Stimulated activated CD8-positive, alpha-beta memory T cell treated with anti-CD3 and anti-CD28 coated beads, Interleukin-4, amount 100 ng/mL, for 24 hours (primary cell): Measurements from ENCODE around the gene SSC4D.
A peak's percentile ranks its signal among the peaks of the same experiment; 100 is the strongest.
"Not testable (repeated sequence)": the region's sequence is repeated elsewhere in the genome, so short reads cannot be mapped to it uniquely, and the experiment has no call there.

Experiments used
- DNase-seq: peaks from one replicate; pipeline ENCODE4 v3.0.0-alpha.2; 2020; ENCODE audit warnings: low read depth

SSC4D gene

DNA sequence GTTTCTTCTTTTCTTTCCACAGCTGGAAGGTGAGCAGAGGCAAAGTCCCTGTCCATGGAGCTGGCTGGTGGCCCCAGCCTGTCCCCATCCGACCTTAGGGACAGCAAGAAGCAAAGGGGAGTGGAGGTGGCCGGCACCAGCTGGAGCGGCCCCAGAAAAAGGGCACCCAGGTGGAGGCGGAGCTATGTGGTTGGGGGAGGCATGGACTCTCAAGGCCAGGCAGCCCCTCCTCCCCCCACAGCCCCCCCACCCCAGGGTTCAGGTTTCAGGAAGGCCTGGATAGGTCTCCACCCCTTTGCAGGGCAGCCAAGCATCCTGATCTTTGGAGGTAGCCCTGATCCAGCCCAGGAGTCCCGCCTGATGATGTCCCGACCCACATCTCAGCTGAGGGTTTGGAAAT, at the start of gene SSC4D:
Gene SSC4D (minus strand): TSS at position 161 of the 400 bp plus-strand sequence. CDS start 5,258 bp downstream, outside the sequence.
- DNase-seq = no peak

DNA sequence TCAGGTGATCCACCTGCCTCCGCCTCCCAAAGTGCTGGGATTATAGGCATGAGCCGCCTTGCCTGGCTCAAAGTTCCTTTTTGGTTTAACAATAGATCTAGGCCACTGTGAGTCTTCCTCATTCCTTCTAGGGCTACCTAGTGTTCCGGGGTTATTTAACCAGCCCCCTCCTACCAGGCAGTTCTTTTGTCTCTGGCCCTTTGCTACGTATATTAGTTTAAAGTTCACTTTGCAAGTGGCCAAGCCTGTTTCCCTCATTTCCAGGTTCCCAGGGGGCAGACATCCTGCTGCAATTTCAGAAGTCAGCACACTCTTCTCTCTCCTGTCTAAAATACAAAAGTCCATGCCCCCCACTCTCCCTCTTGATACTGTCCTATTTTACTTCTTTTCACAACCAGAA, 49.0 kb upstream of the SSC4D start:
- DNase-seq = not testable (repeated sequence)

DNA sequence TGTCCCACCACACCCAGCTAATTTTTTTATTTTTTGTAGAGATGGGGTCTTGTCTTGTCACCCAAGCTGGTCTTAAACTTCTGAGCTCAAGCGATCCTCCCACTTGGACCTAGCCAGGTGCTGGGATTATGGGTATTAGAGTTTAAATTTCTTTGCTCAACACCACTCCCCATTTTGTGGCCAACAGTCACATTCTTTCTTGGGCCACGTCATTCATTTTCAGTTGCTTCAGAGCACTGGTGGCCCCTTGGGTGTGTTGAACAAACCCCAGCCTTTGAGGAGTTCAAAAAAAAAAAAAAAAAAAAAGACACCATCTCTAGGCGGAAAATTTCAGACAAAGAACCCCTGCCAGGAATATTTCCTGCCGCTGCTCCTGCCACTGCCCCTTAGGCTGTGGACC, 47.5 kb upstream of the SSC4D start:
- DNase-seq = not testable (repeated sequence)

DNA sequence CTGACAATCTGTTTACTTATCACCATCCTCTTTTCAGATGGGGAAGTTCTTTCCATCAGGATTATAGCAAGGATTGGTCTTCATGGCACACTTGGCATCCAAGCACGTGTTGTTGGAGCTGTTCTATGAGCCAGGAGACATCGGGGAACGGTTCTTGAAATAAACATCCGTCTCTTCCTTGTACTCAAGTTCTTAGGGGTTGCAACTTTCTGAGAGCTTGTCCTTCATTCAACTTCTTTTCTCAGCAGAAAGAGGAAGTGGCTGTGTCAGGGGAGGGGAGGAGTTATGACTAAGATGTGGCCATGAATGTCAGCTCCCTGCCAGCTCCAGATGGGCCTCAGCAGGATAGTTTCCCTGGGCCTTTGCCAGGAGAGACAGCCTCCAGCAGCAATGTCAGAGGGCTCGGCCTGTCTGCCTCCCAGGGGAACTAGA, 36.1 kb upstream of the SSC4D start:
- not testable (repeated sequence) for DNase-seq

DNA sequence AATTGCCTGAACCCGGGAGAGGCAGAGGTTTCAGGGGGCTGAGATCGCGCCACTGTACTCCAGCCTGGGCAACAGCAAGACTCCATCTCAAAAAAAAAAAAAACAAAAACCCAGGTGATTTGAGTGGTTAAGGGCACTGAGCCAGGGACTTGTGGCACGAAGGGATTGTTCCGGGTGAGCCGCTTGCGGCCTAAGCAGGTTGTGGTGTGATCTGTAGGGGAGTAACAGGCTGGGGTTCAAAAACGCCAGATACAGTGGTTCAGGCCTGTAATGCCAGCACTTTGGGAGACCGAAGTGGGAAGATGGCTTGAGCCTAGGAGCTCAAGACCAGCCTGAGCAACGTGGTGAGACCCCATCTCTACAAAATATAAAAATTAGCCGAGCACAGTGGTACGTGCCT, 34.3 kb upstream of the SSC4D start:
- DNase-seq = not testable (repeated sequence)

DNA sequence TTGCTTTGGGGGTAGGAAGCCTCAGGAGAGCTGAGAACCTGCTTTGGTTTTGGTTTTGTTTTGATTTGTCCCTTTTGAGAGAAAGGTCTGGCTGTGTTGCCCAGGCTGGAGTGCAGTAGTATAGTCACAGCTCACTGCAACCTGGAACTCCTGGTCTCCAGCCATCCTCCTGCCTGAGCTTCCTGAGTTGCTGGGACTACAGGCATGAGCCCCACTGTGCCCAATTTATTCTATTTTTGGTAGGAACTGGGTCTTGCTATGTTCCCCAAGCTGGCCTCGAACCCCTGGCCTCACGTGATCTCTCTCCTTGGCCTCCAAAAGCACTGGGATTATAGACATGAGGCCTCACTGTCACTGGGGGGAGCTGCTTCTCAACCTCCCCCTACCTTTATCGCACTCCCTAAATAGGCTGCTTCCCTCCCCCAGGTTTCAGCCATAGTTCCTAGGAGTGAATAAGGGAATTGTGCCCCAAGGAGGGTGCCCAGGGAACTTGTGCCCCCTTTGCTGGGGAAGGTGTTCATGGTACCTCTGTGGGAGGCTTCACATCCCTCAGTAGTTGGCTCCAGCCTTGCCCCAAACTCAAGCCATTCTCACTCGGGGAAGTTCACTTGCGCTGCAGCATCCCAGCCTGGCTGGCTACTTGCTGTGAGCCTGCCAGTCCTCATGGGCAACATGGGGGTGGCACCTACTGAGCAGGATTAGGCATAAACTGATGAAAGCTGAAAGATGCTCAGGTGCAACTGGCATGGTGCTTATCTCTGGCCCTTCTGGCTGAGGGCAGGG, 33.4 kb upstream of the SSC4D start:
- not testable (repeated sequence) for DNase-seq

DNA sequence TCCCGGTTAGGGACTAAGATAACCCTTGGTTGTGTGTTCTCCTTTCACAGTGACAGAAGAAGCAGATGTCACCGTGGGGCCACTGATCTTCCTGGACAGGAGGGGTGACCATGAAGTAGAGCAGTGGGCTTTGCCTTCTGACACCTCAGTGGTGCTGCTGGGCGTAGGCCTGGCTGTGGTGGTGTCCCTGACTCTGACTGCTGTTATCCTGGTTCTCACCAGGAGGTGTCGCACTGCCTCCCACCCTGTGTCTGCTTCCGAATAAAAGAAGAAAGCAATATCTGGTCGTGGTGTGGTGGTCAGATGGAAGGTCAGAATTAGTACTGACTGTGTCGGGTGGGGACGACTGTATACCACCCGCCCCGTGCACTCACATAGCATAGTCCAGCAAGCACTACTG, 32.3 kb upstream of the SSC4D start:
- DNase-seq = not testable (repeated sequence)

DNA sequence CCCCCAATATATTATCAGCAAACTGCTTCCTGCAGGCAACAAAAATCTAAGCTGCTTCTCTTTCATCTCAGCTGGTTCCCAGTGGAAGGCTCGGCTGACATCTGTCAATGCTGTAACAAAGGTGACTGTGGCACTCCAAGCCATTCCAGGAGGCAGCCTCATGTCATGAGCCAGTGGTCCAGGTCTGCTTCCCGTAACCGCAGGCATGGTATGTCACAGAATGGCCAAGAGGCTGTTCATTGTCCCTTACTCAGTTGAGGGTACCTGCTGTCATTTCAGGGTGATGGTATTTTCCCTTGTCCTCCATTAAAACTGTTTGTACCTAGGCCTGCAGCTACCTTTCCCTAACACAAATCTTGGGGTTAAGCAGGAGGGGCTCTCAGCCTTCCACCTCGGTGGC, 30.9 kb upstream of the SSC4D start:
- DNase-seq = not testable (repeated sequence)

DNA sequence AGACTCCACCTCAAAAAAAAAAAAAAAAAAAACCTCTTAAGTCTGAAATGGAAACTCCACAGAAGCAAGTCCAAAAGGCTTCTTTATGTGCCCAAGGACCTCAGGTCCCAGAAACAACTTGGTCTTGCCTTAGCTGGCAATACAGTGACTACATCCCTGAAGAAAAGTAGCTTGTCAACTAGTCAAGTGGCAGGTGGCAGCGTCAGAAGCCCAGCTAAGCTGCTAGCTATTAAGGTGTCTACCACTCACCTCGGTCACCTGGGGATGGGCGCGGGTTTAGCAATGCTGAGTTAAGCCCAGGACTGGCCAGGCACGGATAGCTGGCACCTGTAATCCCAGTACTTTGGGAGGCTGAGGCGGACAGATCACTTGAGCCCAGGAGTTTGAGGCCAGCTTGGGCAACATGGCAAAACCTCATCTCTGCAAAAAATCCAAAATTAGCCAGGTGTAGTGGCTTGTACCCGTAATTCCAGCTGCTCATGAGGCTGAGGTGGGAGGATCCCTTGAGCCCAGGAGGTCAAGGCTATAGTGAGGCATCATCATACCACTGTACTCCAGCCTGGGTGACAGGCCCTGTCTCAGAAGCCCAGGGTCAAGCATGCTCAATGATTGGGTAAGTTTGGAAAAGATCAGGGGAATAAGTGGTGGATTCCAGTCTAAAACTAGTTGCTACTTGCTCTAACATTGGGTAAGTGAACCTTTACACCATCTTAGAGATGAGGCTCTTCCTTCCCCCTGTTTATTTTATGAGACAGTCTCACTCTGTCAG, 29.8 kb upstream of the SSC4D start:
- DNase-seq = not testable (repeated sequence)

DNA sequence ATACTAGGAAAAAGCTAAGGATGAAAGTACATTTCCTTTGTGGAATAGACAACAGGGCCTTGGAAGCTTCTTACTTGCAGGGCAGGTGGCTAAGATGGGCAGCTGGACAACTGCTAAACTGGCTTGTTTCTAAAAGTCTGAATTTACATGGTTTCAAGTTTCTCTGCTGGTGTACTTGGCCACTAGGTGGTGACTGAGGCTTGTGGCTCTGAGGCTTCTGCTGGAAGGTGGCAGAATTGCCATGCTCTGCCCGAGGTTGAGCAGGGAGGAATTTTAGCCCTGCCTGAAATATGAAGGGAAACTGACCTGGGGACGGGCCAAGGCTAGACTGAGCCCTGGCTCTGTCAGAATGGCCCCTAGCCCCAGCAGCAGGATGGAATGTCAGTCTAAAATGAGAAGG, 28.4 kb upstream of the SSC4D start:
- DNase-seq = peak; percentile 15

DNA sequence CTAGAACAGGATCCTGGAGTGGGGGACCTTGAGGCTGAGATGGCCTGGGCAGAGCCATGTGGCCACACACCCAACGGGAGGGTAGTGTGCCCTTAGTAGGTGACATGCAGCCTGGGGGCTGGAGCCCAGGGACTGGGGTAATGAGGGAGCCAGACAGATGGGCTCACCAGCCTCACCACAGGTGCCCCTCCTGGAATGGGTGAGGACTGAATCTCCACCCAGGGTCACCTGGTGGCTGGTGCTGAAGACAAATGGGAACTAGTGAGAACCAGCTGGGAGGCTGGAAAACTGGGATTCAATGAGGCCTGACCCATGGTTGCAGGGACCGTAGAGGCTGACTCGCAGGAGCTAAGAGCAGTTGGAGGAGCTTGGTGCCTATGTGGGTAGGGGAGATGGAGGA, 21.3 kb upstream of the SSC4D start:
- DNase-seq = no peak

DNA sequence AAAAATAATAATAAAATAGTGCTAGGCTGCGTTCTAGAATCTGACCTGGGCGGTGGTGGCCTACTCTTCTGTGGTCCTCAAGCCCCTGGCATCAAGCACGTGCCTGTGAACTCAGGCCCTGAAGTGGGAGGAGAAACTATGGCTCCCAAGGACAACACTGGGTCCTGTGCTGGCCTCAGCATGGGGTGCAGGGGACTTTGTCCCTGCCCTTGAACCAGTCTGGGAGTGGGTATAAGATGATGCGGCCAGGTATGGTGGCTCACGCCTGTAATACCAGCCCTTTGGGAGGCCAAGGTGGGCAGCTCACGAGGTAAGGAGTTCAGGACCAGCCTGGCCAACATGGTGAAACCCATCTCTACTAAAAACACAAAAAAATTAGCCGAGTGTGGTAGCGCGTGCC, 20.7 kb upstream of the SSC4D start:
- no peak for DNase-seq

DNA sequence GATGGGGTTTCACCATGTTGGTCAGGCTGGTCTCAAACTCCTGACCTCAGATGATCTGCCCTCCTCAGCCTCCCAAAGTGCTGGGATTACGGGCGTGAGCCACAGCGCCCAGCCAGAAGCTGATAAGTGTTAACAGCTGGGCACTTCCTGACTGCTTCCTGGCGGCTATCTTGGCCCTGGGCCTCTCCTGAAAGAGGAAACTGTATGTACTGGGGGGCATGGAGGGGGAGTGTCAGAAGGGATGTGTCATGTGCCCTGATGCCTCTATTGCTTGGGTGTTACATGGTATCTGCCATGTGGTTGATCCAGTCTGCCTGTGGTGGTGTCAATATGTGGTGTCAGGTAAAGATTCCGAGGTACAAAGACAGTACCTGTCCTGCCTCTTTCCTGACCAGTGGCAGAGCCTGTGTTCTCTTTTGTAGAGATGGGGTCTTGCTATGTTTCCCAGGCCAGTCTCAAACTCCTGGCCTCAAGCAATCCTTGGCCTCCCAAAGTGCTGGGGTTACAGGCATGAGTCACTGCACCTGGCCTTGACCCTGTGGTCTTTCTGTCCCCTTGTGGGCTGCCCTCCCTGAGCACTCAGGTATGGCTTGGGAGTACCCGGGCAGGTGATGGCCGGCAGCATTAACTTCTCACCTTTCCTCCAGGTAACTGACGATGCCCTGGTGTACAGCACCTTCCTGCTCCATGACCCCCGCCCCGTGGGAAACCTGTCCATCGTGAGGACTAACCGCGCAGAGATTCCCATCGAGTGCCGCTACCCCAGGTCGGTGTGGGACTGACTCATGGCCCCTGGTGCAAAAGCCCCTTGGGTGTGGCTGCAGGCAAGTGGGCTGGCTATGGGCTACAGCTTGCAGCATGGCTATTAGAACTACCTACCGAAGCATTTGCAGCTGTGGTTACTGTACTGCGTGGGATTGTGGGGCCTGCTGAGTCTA, 19.6 kb upstream of the SSC4D start:
- no peak for DNase-seq

DNA sequence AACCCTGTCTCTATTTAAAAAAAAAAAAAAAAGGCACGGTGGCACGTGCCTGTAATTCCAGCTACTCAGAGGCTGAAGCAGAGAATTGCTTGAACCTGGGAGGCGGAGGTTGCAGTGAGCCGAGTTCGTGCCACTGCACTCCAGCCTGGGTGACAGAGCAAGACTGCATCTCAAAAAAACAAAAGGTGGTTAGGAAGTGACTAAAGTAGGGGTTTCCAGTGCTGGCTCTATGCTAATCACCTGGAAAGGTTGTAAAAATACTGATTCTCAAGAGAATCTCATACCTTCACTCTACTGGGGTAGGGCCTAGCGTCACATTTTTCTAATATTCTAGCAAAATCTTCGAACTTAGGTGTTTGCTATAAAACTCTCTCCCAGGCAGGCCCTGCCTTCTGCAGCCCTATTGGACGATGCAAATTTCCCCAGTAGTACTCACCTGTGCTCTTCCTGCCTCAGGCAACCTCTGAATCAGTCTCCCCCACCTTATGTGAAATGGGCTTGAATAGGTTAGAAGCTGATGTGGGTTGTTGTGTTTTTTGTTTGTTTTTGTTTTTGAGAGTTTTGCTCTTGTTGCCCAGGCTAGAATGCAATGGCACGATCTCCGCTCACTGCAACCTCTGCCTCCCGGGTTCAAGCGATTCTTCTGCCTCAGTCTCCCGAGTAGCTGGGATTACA, 18.8 kb upstream of the SSC4D start:
- no peak for DNase-seq

DNA sequence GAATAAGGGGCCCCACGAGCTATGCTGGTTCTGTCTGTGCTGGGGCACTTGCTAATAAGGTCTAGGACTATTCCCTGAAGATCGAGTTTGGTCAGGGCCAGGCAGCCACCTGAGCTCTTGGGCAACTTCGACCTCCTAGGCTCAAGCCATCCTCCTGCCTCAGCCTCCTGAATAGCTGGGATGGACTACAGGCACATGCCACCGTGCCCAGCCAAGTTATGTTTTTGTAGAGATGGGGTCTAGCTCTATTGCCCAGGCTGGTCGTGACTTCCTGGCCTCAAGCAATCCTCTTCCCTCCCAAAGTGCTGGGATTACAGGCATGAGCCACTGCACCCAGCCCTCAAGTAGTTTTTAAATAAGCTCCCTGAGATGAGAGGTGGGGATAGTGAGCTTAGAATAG, 18.1 kb upstream of the SSC4D start:
- DNase-seq = no peak

DNA sequence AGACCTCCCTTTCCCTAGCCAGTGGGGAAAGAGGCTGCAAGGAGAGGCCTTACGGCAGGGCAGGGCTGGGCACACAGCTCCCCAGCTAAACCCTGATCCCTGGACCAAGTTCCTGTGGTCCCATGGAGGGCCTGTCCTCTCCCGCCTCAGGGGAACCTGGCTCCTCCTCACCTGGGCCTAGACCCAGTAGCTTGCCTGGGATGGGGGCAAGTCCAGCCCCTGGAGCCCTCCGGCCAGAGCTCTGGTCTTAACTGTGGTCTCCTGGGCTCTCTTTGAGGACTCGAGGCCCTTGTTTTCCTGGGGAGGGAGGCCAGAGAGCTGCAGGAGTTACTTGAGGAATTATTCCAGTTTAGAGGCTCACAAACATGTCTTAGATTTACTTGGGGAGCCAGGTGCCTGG, 16.7 kb upstream of the SSC4D start:
- no peak for DNase-seq

DNA sequence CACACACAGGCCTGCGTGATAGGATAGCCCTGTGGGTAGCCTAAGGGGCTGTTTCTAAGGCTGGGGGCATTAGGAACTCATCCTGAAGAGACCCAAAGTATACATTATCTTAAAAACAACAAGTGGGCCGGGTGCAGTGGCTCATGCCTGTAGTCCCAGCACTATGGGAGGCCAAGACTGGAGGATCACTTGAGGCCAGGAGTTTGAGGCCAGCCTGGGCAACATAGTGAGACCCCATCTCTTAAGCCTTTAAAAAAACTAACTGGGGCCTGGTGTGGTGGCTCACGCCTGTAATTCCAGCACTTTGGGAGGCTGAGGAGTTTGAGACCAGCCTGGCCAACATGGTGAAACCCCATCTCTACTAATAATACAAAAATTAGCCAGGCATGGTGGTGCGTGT, 16.1 kb upstream of the SSC4D start:
- DNase-seq = not testable (repeated sequence)

DNA sequence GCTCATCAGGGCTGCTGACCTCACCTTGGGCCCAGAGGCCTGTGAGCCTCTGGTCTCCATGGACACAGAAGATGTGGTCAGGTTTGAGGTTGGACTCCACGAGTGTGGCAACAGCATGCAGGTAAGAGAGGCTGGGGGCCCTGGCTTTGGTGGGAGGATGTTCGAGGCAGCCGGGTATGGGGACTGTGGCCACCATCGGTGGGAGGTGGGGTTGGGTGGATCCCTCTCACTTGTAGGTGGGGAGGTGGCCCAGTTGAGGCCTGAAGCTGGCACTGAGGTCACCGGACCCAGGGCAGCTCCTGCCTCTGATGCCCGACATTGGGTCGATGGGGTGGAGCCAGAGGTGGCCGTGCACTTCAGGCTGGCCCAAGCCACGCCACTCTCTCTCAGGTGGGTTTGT, 15.7 kb upstream of the SSC4D start:
- DNase-seq = no peak

DNA sequence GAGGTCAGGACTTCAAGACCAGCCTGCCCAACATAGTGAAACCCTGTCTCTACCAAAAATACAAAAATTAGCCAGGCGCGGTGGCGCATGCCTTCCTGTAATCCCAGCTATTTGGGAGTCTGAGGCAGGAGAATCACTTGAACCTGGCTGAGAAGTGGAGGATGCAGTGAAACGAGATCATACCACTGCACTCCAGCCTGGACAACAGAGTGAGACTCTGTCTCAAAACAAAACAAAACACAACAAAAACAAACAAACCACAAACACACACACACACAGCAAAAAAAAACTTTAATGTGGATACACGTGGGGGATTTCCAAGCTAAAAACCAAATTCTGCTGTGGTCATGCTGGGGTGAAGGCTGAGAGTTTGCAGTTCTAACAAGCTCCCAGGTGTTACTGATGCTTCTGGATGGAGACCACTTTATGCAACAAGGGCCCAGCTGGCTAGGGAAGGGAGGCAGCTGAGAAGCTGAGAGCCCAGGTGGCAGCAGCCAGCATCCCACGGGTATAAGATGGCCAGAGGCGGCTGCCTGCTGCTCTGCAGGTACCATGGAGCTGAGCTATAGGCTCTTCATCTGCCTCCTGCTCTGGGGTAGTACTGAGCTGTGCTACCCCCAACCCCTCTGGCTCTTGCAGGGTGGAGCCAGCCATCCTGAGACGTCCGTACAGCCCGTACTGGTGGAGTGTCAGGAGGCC, 15.1 kb upstream of the SSC4D start, which contains the start of gene ZP3:
Gene ZP3 (plus strand): TSS at position 538 of the 699 bp plus-strand sequence. CDS start 15 bp downstream, at position 553.
- DNase-seq = no peak

DNA sequence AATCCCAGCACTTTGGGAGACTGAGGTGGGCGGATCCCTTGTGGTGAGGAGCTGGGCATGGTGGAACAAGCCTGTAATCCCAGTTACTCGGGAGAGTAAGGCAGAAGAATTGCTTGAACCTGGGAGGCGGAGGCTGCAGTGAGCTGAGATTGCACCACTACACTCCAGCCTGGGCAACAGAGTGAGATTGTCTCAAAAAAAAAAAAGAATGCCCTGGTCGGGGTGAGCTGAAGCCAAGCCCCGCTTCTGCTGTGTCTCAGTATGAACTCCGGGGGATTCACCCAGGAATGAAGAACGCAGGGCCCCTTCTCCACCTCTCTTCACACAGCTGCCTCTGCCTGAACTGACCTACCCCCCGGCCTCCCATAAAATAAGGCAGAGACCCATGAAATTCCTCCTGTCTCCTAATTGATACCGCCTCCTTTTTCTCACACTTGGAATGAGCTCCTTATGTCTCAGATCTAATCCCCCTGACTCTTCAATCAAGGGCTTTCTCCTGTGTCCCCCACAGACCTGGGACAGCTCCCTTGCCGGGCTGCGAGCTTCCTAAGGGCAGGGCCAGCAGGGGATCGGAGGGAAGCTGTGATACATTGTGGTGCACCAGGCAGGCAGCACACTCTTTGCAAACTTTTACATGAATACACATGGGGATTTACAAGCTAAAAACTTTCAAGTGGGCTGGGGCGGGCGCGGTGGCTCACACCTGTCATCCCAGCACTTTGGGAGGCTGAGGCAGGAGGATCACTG, 14.3 kb upstream of the SSC4D start:
- no peak for DNase-seq
